HuH-7.5 (cell line): ENCODE results near the gene MCM9.

ENCODE experiments used
- DNase-seq: peaks from one replicate; pipeline ENCODE4 v3.0.0; 2011; ENCODE audit warnings: low spot score

MCM9 gene

DNA sequence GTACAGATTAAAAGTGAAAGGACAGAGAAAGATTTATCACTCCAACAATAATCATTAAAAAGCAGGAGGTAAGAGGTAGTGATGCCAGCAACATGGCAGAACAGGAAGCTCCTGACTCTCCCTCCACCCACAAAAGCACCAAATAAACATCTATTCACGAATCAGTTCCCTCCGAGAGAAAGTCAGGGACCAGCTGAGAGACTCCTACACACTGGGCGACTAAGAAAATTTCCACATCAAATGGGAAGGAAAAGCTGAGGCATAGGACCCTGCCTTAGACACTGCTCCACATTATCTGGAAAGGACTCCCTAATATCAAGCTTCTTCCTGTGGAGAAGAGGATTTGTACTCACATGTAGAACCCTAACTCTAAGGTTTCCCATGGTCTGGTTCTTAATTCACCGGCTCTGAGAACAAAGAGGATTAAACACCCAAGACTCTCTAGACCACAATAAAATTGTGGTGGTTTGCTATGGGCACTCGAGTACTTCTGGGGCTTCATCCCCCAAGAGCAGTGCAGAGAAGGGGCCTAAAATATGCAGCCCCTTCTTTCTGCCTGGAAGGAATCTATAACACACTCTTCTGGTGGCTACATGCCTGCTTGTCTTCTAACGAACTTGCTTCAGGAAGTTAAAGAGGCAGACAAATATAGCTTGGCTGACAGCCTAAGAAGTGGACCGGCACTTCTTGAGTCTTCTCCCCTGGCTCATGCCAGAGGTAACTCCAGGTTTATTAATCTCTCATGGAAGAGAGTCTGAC lies 70.4 kb downstream of the MCM9 start:
- no peak for DNase-seq

DNA sequence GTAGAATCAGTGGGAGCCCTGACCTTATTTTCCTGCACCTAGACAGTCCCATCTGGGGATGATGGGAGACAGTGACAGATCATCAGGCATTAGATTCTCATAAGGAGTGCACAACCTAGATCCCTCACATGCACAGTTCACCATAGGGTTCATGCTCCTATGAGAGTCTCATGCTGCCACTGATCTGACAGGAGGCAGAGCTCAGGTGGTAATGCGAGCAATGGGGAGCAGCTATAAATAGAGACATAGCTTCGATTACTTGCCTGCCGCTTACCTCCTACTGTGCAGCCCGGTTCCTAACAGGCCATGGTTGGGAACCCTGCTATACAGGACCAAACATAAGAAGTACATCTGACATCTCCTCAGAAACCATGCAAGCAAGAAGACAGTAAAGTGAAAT lies 72.5 kb downstream of the MCM9 start:
- no peak for DNase-seq

DNA sequence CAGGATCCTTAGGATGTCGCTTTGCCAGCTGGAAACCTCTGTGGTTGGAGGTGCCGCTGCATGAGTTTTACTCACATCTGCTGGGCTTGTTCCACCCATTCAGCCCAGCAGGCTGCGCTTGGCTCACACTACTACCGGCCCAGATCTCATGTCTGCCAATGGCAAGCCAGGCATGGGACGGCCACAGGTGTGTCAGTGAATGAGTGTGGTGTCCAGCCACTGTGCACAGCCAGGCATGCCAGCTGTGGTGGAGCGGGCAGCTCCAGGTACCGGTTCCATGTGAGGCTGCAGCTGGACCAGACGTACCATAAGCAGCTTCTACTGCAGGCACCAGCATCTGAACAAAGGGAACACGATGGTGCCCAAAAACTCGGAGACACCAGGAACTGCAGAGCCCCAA lies 74.1 kb downstream of the MCM9 start:
- DNase-seq: no peak

GRCh38 chr6:118860363-118860762 lies 74.6 kb downstream of the MCM9 start:
- DNase-seq: no peak

- DNase-seq: no peak
Observed at GRCh38 chr6:118859517-118860064, 75.4 kb downstream of the MCM9 start.

DNA sequence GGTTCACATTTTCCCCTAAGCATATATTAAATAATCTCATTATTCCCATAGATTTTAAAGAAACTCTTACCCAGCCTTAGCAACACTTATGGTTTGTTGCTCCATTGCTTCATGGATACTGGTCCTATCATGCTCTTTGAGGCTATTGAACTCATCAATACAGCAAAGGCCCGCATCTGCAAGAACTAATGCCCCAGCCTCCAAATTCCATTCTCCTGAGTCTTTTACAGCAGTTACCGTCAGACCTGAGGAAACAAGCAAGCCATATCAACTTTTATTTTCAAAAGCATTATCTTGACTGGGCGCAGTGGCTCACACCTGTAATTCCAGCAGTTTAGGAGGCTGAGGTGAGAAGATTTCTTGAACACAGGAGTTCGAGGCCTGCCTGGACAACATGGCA lies 78.7 kb downstream of the MCM9 start:
- DNase-seq: no peak

DNA sequence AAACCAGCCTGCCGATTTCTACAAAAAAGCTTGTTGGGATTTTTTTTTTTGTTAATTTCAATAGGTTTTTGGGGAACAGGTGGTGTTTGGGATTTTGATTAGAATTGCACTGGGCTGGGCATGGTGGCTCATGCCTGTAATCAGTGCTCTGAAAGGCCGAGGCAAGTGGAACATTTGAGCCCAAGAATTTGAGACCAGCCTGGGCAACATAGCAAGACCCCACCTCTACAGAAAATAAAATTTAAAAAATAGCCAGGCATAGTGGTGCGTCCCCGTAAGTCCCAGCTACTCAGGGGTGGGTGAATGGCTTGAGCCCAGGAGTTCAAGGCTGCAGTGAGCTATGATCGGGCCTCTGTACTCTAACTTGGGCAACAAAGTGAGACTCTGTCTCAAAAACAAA lies 81.6 kb downstream of the MCM9 start:
- no peak for DNase-seq

- no peak for DNase-seq
Observed at GRCh38 chr6:118844915-118845314, 90.0 kb downstream of the MCM9 start.

DNA sequence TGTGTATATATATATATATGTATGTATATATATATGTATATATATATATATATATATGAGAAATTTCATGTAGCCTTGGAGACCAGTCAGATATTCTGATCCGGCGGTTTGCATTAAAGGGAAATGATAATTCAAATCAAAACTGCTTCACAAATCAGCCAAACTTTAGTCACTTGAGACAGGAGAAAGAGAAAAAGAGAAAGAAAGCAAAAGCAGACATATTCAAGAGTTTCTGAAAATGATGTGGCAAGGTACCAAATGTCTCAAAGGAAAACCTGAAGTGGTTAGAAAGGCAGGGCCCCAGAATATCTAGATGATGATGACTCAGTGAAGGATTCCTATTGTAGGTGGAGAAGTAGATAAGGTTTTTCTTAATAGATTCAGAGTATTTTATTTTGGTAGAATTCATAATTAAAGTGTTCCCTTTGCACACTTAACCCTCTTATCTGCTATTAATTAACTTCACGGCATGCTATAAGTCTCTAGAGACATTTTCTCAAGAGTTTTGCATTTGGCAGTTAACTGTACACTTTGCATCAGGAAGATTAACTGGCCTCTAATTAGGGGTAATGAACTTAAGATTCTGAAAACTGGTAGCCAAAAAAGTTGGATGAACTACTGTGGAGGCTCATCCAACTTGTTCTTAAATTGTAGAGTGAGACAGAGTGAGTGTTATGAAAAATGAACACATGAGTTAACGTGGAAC lies 91.1 kb downstream of the MCM9 start:
- DNase-seq: no peak

- no peak for DNase-seq
Observed at GRCh38 chr6:118830691-118831090, 104.3 kb downstream of the MCM9 start.

DNA sequence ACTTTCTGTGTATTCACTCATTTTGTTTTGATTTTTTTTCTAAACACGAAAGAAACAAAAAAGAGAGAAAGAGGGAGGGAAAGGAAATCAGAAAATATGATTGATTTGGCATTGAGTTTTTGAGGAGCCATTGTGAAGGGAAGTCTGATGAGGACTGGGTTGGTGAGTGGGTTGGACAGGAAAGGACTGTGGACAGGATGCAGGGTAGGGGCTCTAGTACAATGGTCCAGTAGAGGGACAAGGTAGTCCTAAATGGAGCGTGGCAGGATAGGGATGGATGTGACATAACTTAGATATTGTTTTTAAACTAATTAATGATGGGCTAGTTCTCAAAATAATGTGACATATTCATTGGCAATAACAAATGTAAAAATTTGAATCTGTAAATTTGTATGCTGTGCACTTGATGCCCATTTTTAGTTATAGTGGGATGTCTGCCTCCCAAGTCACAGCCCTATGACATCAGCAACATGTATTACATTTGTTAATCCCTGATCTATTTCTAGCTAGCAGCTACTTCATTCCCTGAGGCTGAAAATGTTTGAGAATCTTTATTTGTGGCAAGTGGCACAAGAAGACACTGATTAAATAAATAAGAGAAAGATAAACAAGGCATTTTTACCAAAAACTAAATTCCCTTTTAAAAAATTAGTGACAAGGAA lies 105.0 kb downstream of the MCM9 start:
- DNase-seq: no peak

GRCh38 chr6:118826096-118826495 lies 108.9 kb downstream of the MCM9 start:
- no peak for DNase-seq

DNA sequence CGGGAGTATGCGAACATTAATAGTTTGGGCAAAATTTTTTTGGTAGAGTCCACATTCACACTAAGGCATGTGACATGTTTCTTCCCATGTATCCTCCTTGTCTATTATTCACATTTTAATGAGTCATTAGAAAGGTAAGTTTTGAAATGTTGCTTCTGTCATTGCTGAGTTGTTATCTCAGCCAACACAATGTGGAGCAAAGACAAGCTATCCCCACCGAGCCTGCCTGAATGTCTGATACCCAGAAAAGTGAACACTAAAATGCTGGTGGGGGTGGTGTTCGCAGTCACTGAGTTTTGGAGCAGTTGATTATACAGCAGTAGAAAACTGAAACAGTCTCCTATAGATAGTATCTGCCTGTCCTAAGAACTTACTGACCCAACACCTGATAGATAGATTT lies 109.3 kb downstream of the MCM9 start:
- no peak for DNase-seq

DNA sequence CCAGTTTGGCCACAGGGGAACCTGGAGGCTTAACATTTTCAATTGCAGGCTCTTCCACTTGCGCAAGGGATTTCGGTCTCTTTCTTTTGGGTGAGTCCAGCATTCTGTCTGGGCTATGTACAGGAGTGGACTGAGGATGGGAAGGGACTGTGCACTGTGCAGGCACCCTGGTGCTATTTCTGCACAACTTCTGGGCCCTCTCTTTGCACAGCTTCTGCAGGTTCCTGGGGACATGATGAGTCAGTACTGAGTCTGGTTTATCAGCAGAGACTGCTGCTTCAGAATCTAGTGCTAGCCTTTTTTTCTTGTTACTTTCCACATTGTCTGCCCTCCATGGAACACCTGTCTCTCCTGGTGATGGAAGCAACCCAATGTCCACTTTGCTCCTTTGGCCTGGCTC lies 119.5 kb downstream of the MCM9 start:
- DNase-seq: no peak

GRCh38 chr6:118813775-118814174 lies 121.2 kb downstream of the MCM9 start:
- no peak for DNase-seq

DNA sequence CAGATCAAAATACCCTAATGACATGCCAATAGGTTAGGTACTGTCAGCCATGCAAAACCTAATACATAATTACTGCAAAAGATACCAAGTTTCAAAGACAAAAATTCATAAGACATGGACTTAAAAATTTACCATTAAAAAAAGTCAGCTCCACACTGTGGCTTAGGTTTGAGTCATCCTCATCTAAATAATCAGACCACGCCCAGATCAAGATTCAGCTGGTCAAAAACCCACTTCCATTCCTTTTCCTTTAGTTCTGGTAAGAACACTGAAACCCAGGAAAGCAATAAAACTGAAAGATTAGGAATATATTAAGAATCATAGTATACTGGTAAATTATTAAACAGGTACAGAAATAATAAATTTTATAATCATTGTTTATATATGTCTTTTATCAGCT lies 122.0 kb downstream of the MCM9 start:
- no peak for DNase-seq

DNA sequence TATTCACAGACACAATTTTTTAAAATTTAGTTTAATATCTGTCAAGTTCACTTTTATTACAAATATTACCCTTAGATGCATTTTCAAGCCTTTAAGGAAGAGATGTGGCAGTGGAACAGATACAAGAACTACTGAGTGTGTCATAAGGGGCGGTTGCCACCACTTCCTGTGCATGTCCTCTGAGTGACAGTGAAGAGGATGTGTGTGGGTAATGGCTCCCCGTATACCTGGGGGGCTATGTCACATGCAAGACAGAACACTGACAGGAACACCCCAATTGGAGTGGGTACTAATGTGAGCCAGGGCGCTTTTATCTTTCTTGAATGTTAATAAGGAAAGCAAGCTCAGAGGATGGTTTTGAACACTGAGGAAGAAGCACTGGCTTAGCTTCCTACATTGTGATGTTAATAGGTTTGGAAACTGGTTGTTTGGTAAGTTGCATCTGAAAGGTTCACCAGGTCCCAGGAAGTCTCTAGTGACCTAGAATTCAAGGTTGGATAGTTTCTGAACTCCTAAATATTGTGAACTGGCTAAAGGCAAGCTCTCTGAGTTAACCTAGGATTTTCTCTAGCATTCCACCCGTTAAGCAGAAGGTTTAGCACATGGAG lies 124.4 kb downstream of the MCM9 start:
- DNase-seq: no peak

- no peak for DNase-seq
Observed at GRCh38 chr6:118808793-118809638, 125.9 kb downstream of the MCM9 start.

- DNase-seq: no peak
Observed at GRCh38 chr6:118804091-118804490, 130.9 kb downstream of the MCM9 start.

DNA sequence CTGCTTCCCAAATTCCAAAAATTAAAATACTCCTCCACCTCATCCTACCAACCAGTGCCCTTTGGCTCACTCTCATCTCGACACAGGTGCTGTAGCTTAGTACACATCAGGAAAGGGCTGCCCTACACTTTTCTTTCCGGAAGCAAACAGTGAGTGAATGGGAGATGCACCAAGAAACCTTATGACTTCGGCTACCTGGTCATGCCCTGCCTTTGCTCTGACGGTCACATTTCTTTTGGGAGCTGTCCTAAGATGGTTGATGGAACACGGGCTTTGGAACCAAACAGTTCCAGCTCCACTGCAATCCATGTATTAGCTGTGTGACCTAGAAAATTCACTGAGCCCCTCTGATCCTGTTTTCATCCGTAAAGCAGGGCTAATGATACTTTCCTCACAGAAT lies 133.7 kb downstream of the MCM9 start:
- DNase-seq: no peak

- DNase-seq: peak; percentile 68
Observed at GRCh38 chr6:118800394-118801071, 134.4 kb downstream of the MCM9 start.
